NCI-H2107 treated with DMSO at 0.1 percent for 48 hours (cell line): ENCODE results near the gene DENND1A.

Source experiments
- DNase-seq: peaks from one replicate; lab custom pipeline; 2025; ENCODE audit not compliant: unreplicated experiment; lab: John Stamatoyannopoulos, UW

The DENND1A gene

GRCh38 chr9:123350590-123351310, 579.2 kb downstream of the DENND1A start:
- DNase-seq = no peak

GRCh38 chr9:123349691-123350480, 580.0 kb downstream of the DENND1A start:
- DNase-seq = peak; percentile 43

- DNase-seq = no peak
These were observed 580.9 kb downstream of the DENND1A start for GRCh38 chr9:123349033-123349432.

- no peak for DNase-seq
These were observed 581.5 kb downstream of the DENND1A start for GRCh38 chr9:123348317-123348992.

- no peak for DNase-seq
These were observed 582.5 kb downstream of the DENND1A start for GRCh38 chr9:123347289-123348060.

- DNase-seq = no peak
These were observed 583.1 kb downstream of the DENND1A start for GRCh38 chr9:123346826-123347225.

GRCh38 chr9:123346026-123346425, 583.9 kb downstream of the DENND1A start:
- no peak for DNase-seq

- no peak for DNase-seq
These were observed 584.4 kb downstream of the DENND1A start for GRCh38 chr9:123345567-123345955.

- DNase-seq = no peak
These were observed 585.6 kb downstream of the DENND1A start for GRCh38 chr9:123344192-123344949.

GRCh38 chr9:123343443-123344191, 586.3 kb downstream of the DENND1A start:
- DNase-seq = no peak

- DNase-seq = no peak
These were observed 587.7 kb downstream of the DENND1A start for GRCh38 chr9:123342247-123342646.

GRCh38 chr9:123341816-123342215, 588.1 kb downstream of the DENND1A start:
- no peak for DNase-seq

GRCh38 chr9:123339666-123340510, 590.0 kb downstream of the DENND1A start:
- no peak for DNase-seq

GRCh38 chr9:123338710-123339665, 590.9 kb downstream of the DENND1A start:
- DNase-seq = no peak

- DNase-seq = no peak
These were observed 592.0 kb downstream of the DENND1A start for GRCh38 chr9:123337971-123338370.

- DNase-seq = no peak
These were observed 593.0 kb downstream of the DENND1A start for GRCh38 chr9:123336959-123337358.

- DNase-seq = no peak
These were observed 593.5 kb downstream of the DENND1A start for GRCh38 chr9:123336449-123336848.

GRCh38 chr9:123335986-123336329, 594.0 kb downstream of the DENND1A start:
- no peak for DNase-seq
